ENCODE measurements around the gene CTSA. TPM values are rescaled to one million over a fixed set of nuclear protein-coding genes. Genes with fewer than 3 reads are reported as not detected.
A peak's percentile ranks its signal among the peaks of the same experiment; 100 is the strongest.

The CTSA gene
- total and polyA plus RNA-seq, 2 experiments from 2014 or later, result 176 to 321 TPM

- no peak for TF ChIP-seq EZH2 (IDR thresholded peaks at IDR 0.05; ENCODE audit: insufficient read depth, poor library complexity, severe bottlenecking)
- no peak for TF ChIP-seq EZH2phosphoT487 (IDR thresholded peaks at IDR 0.05; ENCODE audit: insufficient read depth, low read depth)
Measured at GRCh38 chr20:45857114-45857881, 33.8 kb upstream of the CTSA start, which contains the start of the genes ACOT8 and ZSWIM3. TSS of gene ACOT8 (minus strand) at chr20:45857392. CDS start at chr20:45857315, 77 bp downstream. TSS of gene ZSWIM3 (plus strand) at chr20:45857614. CDS start at chr20:45857826, 212 bp downstream.

GRCh38 chr20:45857882-45858216 is 33.3 kb upstream of the CTSA start:
- H3K4me3 ChIP-seq, result peak overlapping the region; percentile 99
- DNase-seq, result peak; percentile 37
- peaks cover 44% of the 10 kb centered on the region for H3K79me2 ChIP-seq (ENCODE audit: insufficient read depth)
- H3K27ac ChIP-seq, result no peak overlapping the region
- H2AFZ ChIP-seq, result peak overlapping the region; percentile 97
- peaks cover 18% of the 10 kb centered on the region; the same call in 1 of the 2 replicates for H3K4me1 ChIP-seq (ENCODE audit: insufficient read depth)
- no peaks in the 10 kb centered on the region; the same call in 1 of the 2 replicates for H3K36me3 ChIP-seq (ENCODE audit: low read depth)
- no peaks in the 10 kb centered on the region for H4K20me1 ChIP-seq (ENCODE audit: insufficient read depth)
- no peaks in the 10 kb centered on the region for H3K9me3 ChIP-seq (ENCODE audit: low read depth)
- H3K9me2 ChIP-seq (ENCODE audit: insufficient read depth), result no peaks in the 10 kb centered on the region
- H3K27me3 ChIP-seq (replicated peaks; ENCODE audit: insufficient read depth), result no peaks in the 10 kb centered on the region
- in situ Hi-C loops (cut with MboI), result no loop called here
- H3K4me2 ChIP-seq (ENCODE audit: unreplicated experiment), result peak overlapping the region; percentile 96
- H3K9ac ChIP-seq, result peak overlapping the region; percentile 63
- WGBS, 2 experiments (ENCODE audit: low coverage in 1 of 2, low lambda C conversion rate in 2 of 2, missing lambda C conversion rate in 2 of 2), result 13 to 38% methylated on average over 5 to 12 of the region's 13 CpGs
- TF ChIP-seq EZH2phosphoT487 (IDR thresholded peaks at IDR 0.05; ENCODE audit: insufficient read depth, low read depth), result no peak
- H3F3A ChIP-seq (ENCODE audit: insufficient read depth), result no peaks in the 10 kb centered on the region

More at GRCh38 chr20:45857114-45857881, 33.8 kb upstream of the CTSA start, which contains the start of the genes ACOT8 and ZSWIM3:
- in situ Hi-C loops (cut with MboI), result no loop called here
- 1% methylated on average over 30 to 36 of the region's 36 CpGs for WGBS, 2 experiments (ENCODE audit: low coverage in 1 of 2, low lambda C conversion rate in 2 of 2, missing lambda C conversion rate in 2 of 2)
- H3K9me2 ChIP-seq (ENCODE audit: insufficient read depth), result no peaks in the 10 kb centered on the region
- 0 out of 2 replicates have a peak, but pooled peaks cover 2% of the 10 kb centered on the region for H3F3A ChIP-seq (ENCODE audit: insufficient read depth)
- H3K9me3 ChIP-seq (ENCODE audit: low read depth), result no peaks in the 10 kb centered on the region
- peak within 1 kb of the TSS; percentile 96 for H3K4me2 ChIP-seq (ENCODE audit: unreplicated experiment)
- H2AFZ ChIP-seq, result peak within 1 kb of the TSS; percentile 97
- peak; percentile 99 for DNase-seq
- no peaks in the 10 kb centered on the region; the same call in 1 of the 2 replicates for H3K36me3 ChIP-seq (ENCODE audit: low read depth)
- H3K9ac ChIP-seq, result peak within 1 kb of the TSS; percentile 88
- H3K79me2 ChIP-seq (ENCODE audit: insufficient read depth), result peaks cover 44% of the 10 kb centered on the region
- H3K4me3 ChIP-seq, result peak within 1 kb of the TSS; percentile 99
- no peaks in the 10 kb centered on the region for H4K20me1 ChIP-seq (ENCODE audit: insufficient read depth)
- peaks cover 18% of the 10 kb centered on the region; the same call in 1 of the 2 replicates for H3K4me1 ChIP-seq (ENCODE audit: insufficient read depth)
- H3K27ac ChIP-seq, result peak within 1 kb of the TSS; percentile 57
- no peaks in the 10 kb centered on the region for H3K27me3 ChIP-seq (replicated peaks; ENCODE audit: insufficient read depth)

GRCh38 chr20:45859916-45860315 is 31.2 kb upstream of the CTSA start:
- Histone ChIP-seq H3K4me1 (ENCODE audit: insufficient read depth) (peaks cover 18% of the 10 kb centered on the region; the same call in 1 of the 2 replicates), H3K9me2 (ENCODE audit: insufficient read depth) (no peaks in the 10 kb centered on the region), H3K27me3 (replicated peaks; ENCODE audit: insufficient read depth) (no peaks in the 10 kb centered on the region), H4K20me1 (ENCODE audit: insufficient read depth) (no peaks in the 10 kb centered on the region), H3F3A (ENCODE audit: insufficient read depth) (no peaks in the 10 kb centered on the region), H3K9me3 (ENCODE audit: low read depth) (no peaks in the 10 kb centered on the region), H3K27ac (no peak overlapping the region), H3K4me3 (no peak overlapping the region), H2AFZ (no peak overlapping the region), H3K79me2 (ENCODE audit: insufficient read depth) (peaks cover 31% of the 10 kb centered on the region), H3K36me3 (ENCODE audit: low read depth) (no peaks in the 10 kb centered on the region), H3K9ac (no peak overlapping the region), H3K4me2 (ENCODE audit: unreplicated experiment) (no peak overlapping the region)
- in situ Hi-C loops (cut with MboI), result no loop called here
- WGBS, 2 experiments (ENCODE audit: low coverage in 1 of 2, low lambda C conversion rate in 2 of 2, missing lambda C conversion rate in 2 of 2), result 97 to 100% methylated on average over 5 of the region's 5 CpGs
- DNase-seq, result no peak
- TF ChIP-seq EZH2 (IDR thresholded peaks at IDR 0.05; ENCODE audit: insufficient read depth, poor library complexity, severe bottlenecking) (no peak), EZH2phosphoT487 (IDR thresholded peaks at IDR 0.05; ENCODE audit: insufficient read depth, low read depth) (no peak)

- Histone ChIP-seq H3K9me3 (ENCODE audit: low read depth) (no peaks in the 10 kb centered on the region), H3K9me2 (ENCODE audit: insufficient read depth) (no peaks in the 10 kb centered on the region), H2AFZ (no peak overlapping the region), H3K4me1 (ENCODE audit: insufficient read depth) (peaks cover 18% of the 10 kb centered on the region; the same call in 1 of the 2 replicates), H3K79me2 (ENCODE audit: insufficient read depth) (peaks cover 24% of the 10 kb centered on the region), H3K4me2 (ENCODE audit: unreplicated experiment) (no peak overlapping the region), H3K4me3 (no peak overlapping the region), H3K27ac (no peak overlapping the region), H4K20me1 (ENCODE audit: insufficient read depth) (no peaks in the 10 kb centered on the region), H3K36me3 (ENCODE audit: low read depth) (no peaks in the 10 kb centered on the region), H3F3A (ENCODE audit: insufficient read depth) (no peaks in the 10 kb centered on the region), H3K9ac (no peak overlapping the region), H3K27me3 (replicated peaks; ENCODE audit: insufficient read depth) (no peaks in the 10 kb centered on the region)
- TF ChIP-seq EZH2phosphoT487 (IDR thresholded peaks at IDR 0.05; ENCODE audit: insufficient read depth, low read depth), result no peak
- no peak for TF ChIP-seq EZH2 (IDR thresholded peaks at IDR 0.05; ENCODE audit: insufficient read depth, poor library complexity, severe bottlenecking)
- in situ Hi-C loops (cut with MboI), result no loop called here
- WGBS, 2 experiments (ENCODE audit: low coverage in 1 of 2, low lambda C conversion rate in 2 of 2, missing lambda C conversion rate in 2 of 2), result 63 to 75% methylated on average over 7 of the region's 7 CpGs
- no peak for DNase-seq
Measured at GRCh38 chr20:45860560-45861220, 30.4 kb upstream of the CTSA start.

All from GM23248 (cell line).